Measurements from ENCODE around the gene SLC45A1.
A peak's percentile ranks its signal among the peaks of the same experiment; 100 is the strongest.

SLC45A1 gene

DNA sequence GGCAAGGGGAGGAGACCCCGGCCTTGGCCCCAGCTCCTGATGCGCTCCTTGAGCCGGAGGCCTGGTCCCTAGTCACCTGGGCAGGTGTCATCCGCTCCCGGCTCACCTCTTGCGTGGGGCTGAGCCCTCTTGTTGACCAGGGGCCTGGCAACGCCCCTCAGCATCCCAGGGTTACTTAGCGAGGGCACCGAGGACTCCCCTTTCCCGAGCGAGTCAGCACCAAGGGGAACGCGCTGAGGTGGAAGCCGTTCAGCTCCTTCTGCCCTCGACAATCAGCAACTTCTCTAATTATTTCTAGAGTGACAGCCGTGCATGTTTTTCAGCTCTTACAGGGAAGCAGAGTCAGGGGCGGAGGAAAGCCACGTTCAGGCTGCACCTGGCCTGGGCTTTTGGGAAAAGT, 522 bp downstream of the SLC45A1 start:
- no peak for DNase-seq
- ATAC-seq (replicated peaks) = peak; percentile 23 to 29
- peaks cover 3 to 4% of the 10 kb centered on the region in 2 donors for H3K9me3 Mint-ChIP-seq
- H3K36me3 Mint-ChIP-seq = peaks cover 0 to 4% of the 10 kb centered on the region in 2 donors
- H3K4me1 Mint-ChIP-seq = peaks cover 8 to 23% of the 10 kb centered on the region in 2 donors
- no peak overlapping the region for H3K27ac Mint-ChIP-seq
- H3K4me3 Mint-ChIP-seq = peak overlapping the region; percentile 78 to 83
- H3K27me3 Mint-ChIP-seq = peaks cover 51 to 53% of the 10 kb centered on the region in 2 donors

DNA sequence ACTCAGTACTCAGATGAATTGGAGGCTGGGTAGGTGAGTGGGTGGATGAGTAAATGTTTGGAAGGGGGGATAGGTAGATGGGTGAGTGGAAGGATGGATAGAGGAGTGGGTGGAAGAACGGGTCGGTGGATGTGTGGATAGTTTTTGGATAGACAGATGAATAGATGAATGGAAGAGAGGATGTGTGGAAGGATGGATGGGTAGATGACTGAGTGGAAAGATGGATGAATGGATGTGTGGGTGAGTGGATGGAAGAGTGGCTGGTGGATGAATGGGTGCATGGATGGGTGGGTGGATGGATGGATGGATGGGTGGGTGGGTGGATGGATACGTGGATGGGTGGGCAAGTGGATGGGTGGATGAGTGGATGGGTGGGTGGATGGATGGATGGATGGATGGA, 3.7 kb downstream of the SLC45A1 start:
- Mint-ChIP-seq H3K27ac (no peak overlapping the region), H3K27me3 (peaks cover 20 to 21% of the 10 kb centered on the region in 2 donors), H3K4me1 (peaks cover 8 to 13% of the 10 kb centered on the region in 2 donors), H3K36me3 (peaks cover 0 to 4% of the 10 kb centered on the region in 2 donors), H3K4me3 (no peak overlapping the region), H3K9me3 (peaks cover 3 to 4% of the 10 kb centered on the region in 2 donors)
- no peak for DNase-seq
- ATAC-seq (replicated peaks) = no peak

DNA sequence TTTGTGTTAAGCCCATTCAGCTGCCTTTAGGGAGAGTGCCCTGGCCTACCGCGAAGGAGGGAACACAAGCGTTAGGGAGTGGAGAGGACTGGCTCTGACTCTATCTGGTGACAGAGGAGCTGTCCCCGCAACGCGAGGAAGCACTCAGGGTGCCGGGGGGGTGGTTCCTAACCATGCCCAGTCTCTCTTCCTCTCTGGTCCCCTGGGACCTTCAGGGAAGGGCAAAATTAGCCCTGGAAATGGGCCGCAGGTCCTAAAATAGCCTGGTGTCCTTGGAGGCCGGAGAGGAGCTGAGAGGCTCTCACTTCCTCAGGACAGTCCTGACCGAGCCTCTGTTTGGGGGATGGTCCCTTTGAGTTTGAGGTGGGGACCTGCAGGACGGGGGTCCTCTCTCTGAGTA, 5.8 kb downstream of the SLC45A1 start:
- Mint-ChIP-seq H3K4me3 (no peak overlapping the region), H3K4me1 (peaks cover 1 to 2% of the 10 kb centered on the region in 2 donors), H3K27ac (no peak overlapping the region), H3K27me3 (peaks cover 7 to 9% of the 10 kb centered on the region in 2 donors), H3K9me3 (peaks cover 3 to 4% of the 10 kb centered on the region in 2 donors), H3K36me3 (peaks cover 0 to 4% of the 10 kb centered on the region in 2 donors)
- ATAC-seq (replicated peaks) (no peak), DNase-seq (no peak)

DNA sequence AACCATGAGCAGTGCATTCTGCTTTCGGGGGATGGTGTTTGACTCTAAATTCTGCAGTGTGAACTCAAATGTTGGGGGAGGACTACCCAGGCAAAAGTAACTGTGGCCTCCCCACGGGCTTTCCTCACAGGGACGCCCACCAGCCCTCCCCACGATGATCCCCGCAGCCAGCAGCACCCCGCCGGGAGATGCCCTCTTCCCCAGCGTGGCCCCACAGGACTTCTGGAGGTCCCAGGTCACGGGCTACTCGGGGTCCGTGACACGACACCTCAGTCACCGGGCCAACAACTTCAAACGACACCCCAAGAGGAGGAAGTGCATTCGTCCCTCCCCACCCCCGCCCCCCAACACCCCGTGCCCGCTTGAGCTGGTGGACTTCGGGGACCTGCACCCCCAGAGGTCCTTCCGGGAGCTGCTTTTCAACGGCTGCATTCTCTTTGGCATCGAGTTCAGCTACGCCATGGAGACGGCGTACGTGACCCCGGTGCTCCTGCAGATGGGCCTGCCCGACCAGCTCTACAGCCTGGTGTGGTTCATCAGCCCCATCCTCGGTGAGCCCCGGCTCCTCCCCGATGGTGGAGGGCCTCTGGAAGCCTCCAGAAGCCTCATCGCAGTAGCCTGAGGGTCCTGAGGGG, 6.4 kb downstream of the SLC45A1 start:
- DNase-seq = no peak
- H3K4me3 Mint-ChIP-seq = no peak overlapping the region
- H3K27me3 Mint-ChIP-seq = peaks cover 6 to 7% of the 10 kb centered on the region in 2 donors
- peaks cover 0 to 4% of the 10 kb centered on the region in 2 donors for H3K36me3 Mint-ChIP-seq
- no peak overlapping the region for H3K27ac Mint-ChIP-seq
- no peak for ATAC-seq (replicated peaks)
- no peaks in the 10 kb centered on the region for H3K4me1 Mint-ChIP-seq
- peaks cover 3 to 4% of the 10 kb centered on the region in 2 donors for H3K9me3 Mint-ChIP-seq

DNA sequence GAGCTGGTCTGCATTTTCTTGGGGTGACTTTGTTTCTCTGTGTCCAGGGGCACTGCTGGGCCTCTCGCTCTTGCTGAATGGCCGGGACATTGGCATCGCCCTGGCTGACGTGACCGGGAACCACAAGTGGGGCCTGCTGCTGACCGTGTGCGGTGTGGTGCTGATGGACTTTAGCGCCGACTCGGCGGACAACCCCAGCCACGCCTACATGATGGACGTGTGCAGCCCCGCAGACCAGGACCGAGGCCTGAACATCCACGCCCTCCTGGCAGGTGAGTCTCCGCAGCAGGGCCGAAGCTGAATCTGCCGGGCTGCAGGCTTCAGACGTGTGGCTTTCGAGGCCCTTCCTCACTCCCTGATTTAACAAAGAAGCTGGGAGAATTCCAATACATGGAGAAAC, 7.9 kb downstream of the SLC45A1 start:
- no peak for ATAC-seq (replicated peaks)
- H3K36me3 Mint-ChIP-seq = peaks cover 0 to 4% of the 10 kb centered on the region in 2 donors
- no peaks in the 10 kb centered on the region for H3K4me1 Mint-ChIP-seq
- DNase-seq = no peak
- peaks cover 6 to 7% of the 10 kb centered on the region in 2 donors for H3K27me3 Mint-ChIP-seq
- H3K9me3 Mint-ChIP-seq = peaks cover 3 to 4% of the 10 kb centered on the region in 2 donors
- H3K27ac Mint-ChIP-seq = no peak overlapping the region
- no peak overlapping the region for H3K4me3 Mint-ChIP-seq

DNA sequence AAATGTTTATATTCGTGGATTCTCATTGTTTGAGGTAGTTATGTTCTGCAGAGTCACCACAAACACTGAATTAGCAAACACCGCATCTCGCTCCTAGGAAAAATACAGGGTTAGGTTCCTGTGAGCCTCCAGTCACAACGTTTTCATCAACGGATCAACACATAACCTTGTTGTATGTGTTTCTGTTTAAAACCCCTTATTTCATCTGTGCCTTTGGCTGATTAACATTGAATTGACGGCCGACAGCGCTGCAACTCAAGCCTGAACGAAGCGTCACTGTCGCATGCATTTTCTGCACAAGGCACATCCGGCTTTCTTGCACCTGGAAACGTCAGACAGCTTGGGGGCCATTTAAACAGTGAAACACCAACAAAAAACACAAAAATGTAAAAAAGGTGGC, 8.4 kb downstream of the SLC45A1 start:
- no peak overlapping the region for H3K4me3 Mint-ChIP-seq
- peaks cover 0 to 4% of the 10 kb centered on the region in 2 donors for H3K36me3 Mint-ChIP-seq
- no peak for DNase-seq
- no peaks in the 10 kb centered on the region for H3K4me1 Mint-ChIP-seq
- H3K9me3 Mint-ChIP-seq = peaks cover 3 to 4% of the 10 kb centered on the region in 2 donors
- no peak for ATAC-seq (replicated peaks)
- no peak overlapping the region for H3K27ac Mint-ChIP-seq
- H3K27me3 Mint-ChIP-seq = peaks cover 6 to 7% of the 10 kb centered on the region in 2 donors

DNA sequence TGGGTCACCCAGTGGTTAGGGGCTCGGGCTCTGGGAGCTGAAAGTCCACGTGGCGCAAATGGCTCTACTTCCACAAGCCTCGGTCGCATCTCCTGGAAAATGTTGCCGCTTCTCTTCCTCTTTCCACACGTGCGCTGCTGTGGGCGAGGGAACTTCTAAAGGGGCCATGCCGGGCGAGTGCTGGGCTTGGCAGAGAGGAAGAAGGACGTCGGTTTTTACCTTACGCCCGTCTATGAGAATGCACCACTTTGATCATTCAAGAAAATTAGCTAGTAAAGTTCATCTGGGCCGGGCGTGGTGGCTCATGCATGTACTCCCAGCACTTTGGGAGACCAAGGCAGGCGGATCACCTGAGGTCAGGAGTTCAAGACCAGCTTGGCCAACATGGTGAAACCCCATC, 10.4 kb downstream of the SLC45A1 start:
- ATAC-seq (replicated peaks) (no peak), DNase-seq (no peak)
- Mint-ChIP-seq H3K9me3 (no peaks in the 10 kb centered on the region), H3K27ac (no peak overlapping the region), H3K27me3 (no peaks in the 10 kb centered on the region), H3K4me1 (no peaks in the 10 kb centered on the region), H3K36me3 (no peaks in the 10 kb centered on the region), H3K4me3 (no peak overlapping the region)

DNA sequence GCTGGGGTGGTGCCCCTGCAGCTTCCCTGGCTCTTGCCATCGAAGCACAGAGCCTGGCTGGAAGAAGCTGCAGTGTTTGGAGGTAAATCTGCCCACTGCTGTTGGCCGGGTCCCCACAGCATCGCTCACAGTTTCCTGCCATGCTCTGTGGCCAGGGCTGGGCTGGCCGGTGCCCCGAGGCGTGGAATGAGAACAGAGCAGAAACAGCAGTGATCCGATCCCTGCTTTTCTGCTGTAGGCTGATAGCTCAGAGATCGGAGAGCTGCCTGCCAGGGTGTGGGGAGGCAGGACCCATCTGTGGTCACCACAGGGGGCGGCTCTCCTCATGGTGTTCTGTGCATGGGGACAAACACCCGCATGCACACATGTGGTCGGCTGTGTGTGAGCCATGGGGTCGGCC, 11.5 kb downstream of the SLC45A1 start:
- H3K27me3 Mint-ChIP-seq = no peaks in the 10 kb centered on the region
- DNase-seq (no peak), ATAC-seq (replicated peaks) (no peak)
- no peaks in the 10 kb centered on the region for H3K36me3 Mint-ChIP-seq
- no peaks in the 10 kb centered on the region for H3K9me3 Mint-ChIP-seq
- no peak overlapping the region for H3K4me3 Mint-ChIP-seq
- H3K27ac Mint-ChIP-seq = no peak overlapping the region
- no peaks in the 10 kb centered on the region for H3K4me1 Mint-ChIP-seq

DNA sequence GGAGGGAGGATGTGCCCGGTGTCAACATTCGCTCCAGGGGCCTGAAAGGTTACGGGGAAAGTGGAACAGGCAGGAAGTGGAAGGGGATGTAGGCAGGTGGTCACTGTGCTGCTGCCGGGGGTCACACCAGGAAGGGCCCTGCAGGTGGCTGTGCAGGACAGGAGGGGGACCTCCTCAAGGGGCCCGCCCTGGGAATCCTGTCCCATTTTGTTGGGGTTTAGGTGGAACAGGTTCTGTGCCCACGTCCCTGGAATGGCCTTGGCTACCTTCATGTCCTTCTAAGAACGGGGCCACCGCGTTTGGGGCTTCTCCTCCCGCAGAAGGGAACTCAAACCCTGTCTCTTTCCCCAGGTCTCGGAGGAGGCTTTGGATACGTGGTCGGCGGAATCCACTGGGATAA, 11.9 kb downstream of the SLC45A1 start:
- H3K27me3 Mint-ChIP-seq = no peaks in the 10 kb centered on the region
- H3K4me1 Mint-ChIP-seq = no peaks in the 10 kb centered on the region
- no peak for DNase-seq
- no peaks in the 10 kb centered on the region for H3K9me3 Mint-ChIP-seq
- H3K4me3 Mint-ChIP-seq = no peak overlapping the region
- H3K36me3 Mint-ChIP-seq = peaks cover 0 to 1% of the 10 kb centered on the region in 2 donors
- no peak overlapping the region for H3K27ac Mint-ChIP-seq
- no peak for ATAC-seq (replicated peaks)

DNA sequence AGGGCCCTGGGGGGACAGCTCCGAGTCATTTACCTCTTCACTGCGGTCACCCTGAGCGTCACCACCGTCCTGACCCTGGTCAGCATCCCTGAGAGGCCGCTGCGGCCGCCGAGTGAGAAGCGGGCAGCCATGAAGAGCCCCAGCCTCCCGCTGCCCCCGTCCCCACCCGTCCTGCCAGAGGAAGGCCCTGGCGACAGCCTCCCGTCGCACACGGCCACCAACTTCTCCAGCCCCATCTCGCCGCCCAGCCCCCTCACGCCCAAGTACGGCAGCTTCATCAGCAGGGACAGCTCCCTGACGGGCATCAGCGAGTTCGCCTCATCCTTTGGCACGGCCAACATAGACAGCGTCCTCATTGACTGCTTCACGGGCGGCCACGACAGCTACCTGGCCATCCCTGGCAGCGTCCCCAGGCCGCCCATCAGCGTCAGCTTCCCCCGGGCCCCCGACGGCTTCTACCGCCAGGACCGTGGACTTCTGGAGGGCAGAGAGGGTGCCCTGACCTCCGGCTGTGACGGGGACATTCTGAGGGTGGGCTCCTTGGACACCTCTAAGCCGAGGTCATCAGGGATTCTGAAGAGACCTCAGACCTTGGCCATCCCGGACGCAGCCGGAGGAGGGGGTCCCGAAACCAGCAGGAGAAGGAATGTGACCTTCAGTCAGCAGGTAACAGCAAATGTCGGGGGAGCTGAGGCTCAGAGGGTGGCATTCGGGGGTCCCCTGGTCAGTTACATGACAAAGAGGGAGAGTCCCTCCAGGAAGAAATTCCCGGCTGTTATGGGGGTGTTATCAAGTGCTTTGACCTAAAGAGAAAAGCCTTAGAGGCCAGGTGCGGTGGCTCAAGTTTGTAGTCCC, 12.6 kb downstream of the SLC45A1 start:
- DNase-seq = no peak
- H3K27ac Mint-ChIP-seq = no peak overlapping the region
- H3K4me1 Mint-ChIP-seq = no peaks in the 10 kb centered on the region
- H3K9me3 Mint-ChIP-seq = no peaks in the 10 kb centered on the region
- H3K36me3 Mint-ChIP-seq = peaks cover 0 to 1% of the 10 kb centered on the region in 2 donors
- H3K27me3 Mint-ChIP-seq = no peaks in the 10 kb centered on the region
- no peak overlapping the region for H3K4me3 Mint-ChIP-seq
- ATAC-seq (replicated peaks) = no peak

DNA sequence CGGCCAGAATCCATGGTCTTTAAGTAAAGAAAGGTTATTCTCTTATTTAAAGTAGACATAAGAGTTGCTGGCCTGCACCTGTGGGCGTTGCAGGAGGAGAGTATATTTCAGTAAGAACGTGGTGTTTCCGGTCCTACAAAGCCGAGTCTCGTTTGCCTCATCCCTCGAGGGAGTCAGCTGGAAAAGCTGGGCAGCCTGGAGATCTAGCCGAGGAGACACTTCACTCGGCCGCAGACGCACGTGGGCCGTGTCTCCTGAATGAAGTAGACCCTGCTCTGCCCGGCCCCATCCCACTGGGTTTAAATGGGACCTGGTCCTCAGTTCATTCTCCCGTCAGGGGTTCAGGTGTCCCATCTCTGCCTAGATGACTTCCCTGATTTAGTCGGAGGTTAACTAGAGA, 14.9 kb downstream of the SLC45A1 start:
- Mint-ChIP-seq H3K4me1 (no peaks in the 10 kb centered on the region), H3K9me3 (peaks cover 2 to 4% of the 10 kb centered on the region in 2 donors), H3K36me3 (peaks cover 3% of the 10 kb centered on the region in 2 donors), H3K4me3 (no peak overlapping the region), H3K27me3 (no peaks in the 10 kb centered on the region), H3K27ac (no peak overlapping the region)
- ATAC-seq (replicated peaks) (no peak), DNase-seq (no peak)

DNA sequence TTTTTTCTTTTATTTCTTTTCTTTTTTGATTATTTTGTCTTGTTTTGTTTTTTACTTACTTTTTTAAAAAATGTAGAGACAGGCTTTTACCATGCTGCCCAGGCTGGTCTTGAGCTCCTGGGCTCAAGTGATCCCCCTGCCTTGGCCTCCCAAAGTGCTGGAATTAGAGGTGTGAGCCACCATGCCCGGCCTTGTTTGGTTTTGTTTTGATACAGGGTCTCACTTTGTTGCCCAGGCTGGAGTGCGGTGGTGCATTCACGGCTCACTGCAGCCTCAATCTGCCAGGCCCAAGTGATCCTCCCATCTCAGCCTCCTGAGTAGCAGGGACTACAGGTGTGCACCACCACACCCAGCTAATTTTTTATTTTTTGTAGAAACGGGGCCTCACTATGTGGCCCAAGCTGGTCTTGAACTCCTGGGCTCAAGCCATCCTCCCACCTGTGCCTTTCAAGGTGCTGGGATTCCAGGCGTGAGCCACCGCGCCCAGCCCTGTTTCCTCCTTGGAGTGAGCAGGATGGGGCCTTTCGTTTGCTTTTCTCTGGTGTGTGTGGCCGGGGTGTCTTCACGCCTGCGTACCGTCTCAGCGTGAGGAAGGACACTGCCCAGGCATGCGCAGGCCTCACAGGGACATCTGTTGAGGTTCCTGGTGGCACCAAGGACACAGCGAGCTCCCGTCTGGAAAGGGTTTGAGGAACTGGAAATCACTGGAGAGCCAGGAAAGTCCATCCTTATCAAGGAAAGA, 15.5 kb downstream of the SLC45A1 start:
- ATAC-seq (replicated peaks) (no peak), DNase-seq (no peak)
- Mint-ChIP-seq H3K27me3 (no peaks in the 10 kb centered on the region), H3K36me3 (peaks cover 3% of the 10 kb centered on the region in 2 donors), H3K9me3 (peaks cover 2 to 4% of the 10 kb centered on the region in 2 donors), H3K4me3 (no peak overlapping the region), H3K4me1 (no peaks in the 10 kb centered on the region), H3K27ac (no peak overlapping the region)

DNA sequence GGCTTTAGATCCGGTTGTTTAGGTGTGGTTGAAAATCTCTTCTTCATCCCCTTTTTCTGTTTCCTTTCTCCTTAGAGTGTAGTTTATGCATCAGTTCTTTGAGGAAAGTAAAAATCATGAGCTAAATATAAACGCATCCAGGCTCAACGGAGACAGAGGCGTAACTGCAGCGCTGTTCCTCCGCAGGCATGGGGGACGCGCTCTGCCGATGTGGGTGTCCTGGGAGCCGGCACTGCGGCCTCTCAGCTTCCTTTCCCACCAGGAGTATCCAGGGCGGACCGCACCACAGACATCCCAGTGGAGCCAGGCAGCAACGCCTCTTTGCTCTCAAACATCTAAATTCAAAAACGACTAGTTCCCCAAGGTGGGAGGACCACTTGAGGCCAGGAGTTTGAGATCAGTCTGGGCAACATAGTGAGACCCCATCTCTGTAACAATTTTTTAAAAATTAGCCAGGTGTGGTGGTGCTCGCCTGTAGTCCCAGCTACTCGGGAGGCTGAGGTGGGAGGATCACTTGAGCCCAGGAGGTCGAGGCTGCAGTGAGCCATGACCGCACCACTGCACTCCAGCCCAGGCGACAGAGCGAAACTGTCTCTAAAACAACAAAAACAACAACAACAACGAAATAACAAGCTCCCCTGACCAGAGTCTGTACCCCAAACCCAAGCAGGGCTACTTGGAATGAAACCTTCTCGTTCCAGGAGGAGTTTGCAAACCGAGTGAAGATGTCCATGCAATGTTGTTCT, 16.4 kb downstream of the SLC45A1 start:
- DNase-seq = no peak

DNA sequence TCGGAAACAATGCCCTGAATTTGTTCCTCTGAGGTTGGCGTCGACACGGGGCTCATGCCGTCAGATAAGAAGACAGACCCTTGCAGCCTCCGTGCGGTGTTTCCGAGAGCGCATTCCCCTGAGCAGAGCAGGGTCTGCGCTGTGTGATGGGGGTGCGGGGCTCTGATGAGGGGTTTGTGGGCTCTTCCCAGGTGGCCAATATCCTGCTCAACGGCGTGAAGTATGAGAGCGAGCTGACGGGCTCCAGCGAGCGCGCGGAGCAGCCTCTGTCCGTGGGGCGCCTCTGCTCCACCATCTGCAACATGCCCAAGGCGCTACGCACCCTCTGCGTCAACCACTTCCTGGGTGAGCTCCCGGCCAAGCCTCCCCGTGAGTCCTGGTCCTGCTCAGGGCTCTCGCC, 17.3 kb downstream of the SLC45A1 start:
- Mint-ChIP-seq H3K4me3 (no peak overlapping the region), H3K9me3 (peaks cover 2 to 4% of the 10 kb centered on the region in 2 donors), H3K27ac (no peak overlapping the region), H3K4me1 (no peaks in the 10 kb centered on the region), H3K27me3 (peaks cover 0 to 5% of the 10 kb centered on the region in 2 donors), H3K36me3 (peaks cover 3 to 7% of the 10 kb centered on the region in 2 donors)
- no peak for DNase-seq
- no peak for ATAC-seq (replicated peaks)

More for the DNA sequence above, 16.4 kb downstream of the SLC45A1 start:
- no peak overlapping the region for H3K4me3 Mint-ChIP-seq
- no peak overlapping the region for H3K27ac Mint-ChIP-seq
- H3K36me3 Mint-ChIP-seq = peaks cover 3% of the 10 kb centered on the region in 2 donors
- no peak for ATAC-seq (replicated peaks)
- peaks cover 2 to 4% of the 10 kb centered on the region in 2 donors for H3K9me3 Mint-ChIP-seq
- peaks cover 0 to 1% of the 10 kb centered on the region in 2 donors for H3K27me3 Mint-ChIP-seq
- H3K4me1 Mint-ChIP-seq = no peaks in the 10 kb centered on the region
